T-helper 1 cell (primary cell): ENCODE results near the gene HNRNPK.

Source experiments
- DNase-seq, 5 donors: peaks; one replicate each; pipeline ENCODE4 v3.0.0-alpha.2; 2012 to 2020
- total RNA-seq, 4 donors: gene quantifications; one replicate each; lab custom pipeline; 2026; lab: John Stamatoyannopoulos, UW

The HNRNPK gene
- 660 to 767 (median 729) reads per million in 4 donors for total RNA-seq

GRCh38 chr9:83979812-83980394 is at the start of gene HNRNPK:
HNRNPK (minus strand) TSS chr9:83980215; CDS start chr9:83978252, 1,963 bp downstream.
- DNase-seq = peak; percentile 98 to 100 (median 99)

- DNase-seq = no peak
These were observed 47.2 kb upstream of the HNRNPK start for GRCh38 chr9:84027201-84027600.

GRCh38 chr9:84024041-84024575 is 44.1 kb upstream of the HNRNPK start:
- no peak for DNase-seq

GRCh38 chr9:84007662-84008061 is 27.6 kb upstream of the HNRNPK start:
- no peak for DNase-seq

GRCh38 chr9:84003246-84003645 is 23.2 kb upstream of the HNRNPK start:
- no peak for DNase-seq

- peak in 1 of 5 donors; percentile 36 for DNase-seq
These were observed 22.3 kb upstream of the HNRNPK start for GRCh38 chr9:84002344-84002743.

GRCh38 chr9:84001621-84002020 is 21.6 kb upstream of the HNRNPK start:
- no peak for DNase-seq

- DNase-seq = no peak
These were observed 20.2 kb upstream of the HNRNPK start for GRCh38 chr9:84000186-84000585.

- DNase-seq = no peak
These were observed 19.3 kb upstream of the HNRNPK start for GRCh38 chr9:83999141-83999918.

- no peak for DNase-seq
These were observed 16.1 kb upstream of the HNRNPK start for GRCh38 chr9:83996126-83996525.

GRCh38 chr9:83992901-83993300 is 12.9 kb upstream of the HNRNPK start:
- DNase-seq = no peak

GRCh38 chr9:83992407-83992806 is 12.4 kb upstream of the HNRNPK start:
- no peak for DNase-seq

GRCh38 chr9:83991355-83991754 is 11.3 kb upstream of the HNRNPK start:
- DNase-seq = no peak

- no peak for DNase-seq
These were observed 8.4 kb upstream of the HNRNPK start for GRCh38 chr9:83988411-83988810.

GRCh38 chr9:83987402-83987791 is 7.4 kb upstream of the HNRNPK start:
- no peak for DNase-seq

GRCh38 chr9:83986765-83987401 is 6.9 kb upstream of the HNRNPK start:
- no peak for DNase-seq

GRCh38 chr9:83986195-83986594 is 6.2 kb upstream of the HNRNPK start:
- DNase-seq = no peak

GRCh38 chr9:83981126-83981871 is 1.3 kb upstream of the HNRNPK start:
- DNase-seq = peak in 1 of 5 donors; percentile 31

GRCh38 chr9:83980395-83981125 is 545 bp upstream of the HNRNPK start, which contains the start of gene RMI1:
RMI1 (plus strand) TSS chr9:83980805; CDS start chr9:84000987, 20,182 bp downstream.
- peak; percentile 98 to 100 (median 100) for DNase-seq

- peak; percentile 79 to 91 (median 85) for DNase-seq
These were observed 813 bp downstream of the HNRNPK start for GRCh38 chr9:83978992-83979811.

- no peak for DNase-seq
These were observed 2.8 kb downstream of the HNRNPK start for GRCh38 chr9:83977196-83977595.
